Trophoblast cell (in vitro differentiated cells and primary cell): ENCODE measurements around the gene MAP7D1.

Experiments
- DNase-seq, 2 donors: peaks; one replicate each; pipeline ENCODE4 v3.0.0-alpha.2; 2016
- H2AFZ ChIP-seq: 2 replicates; pipeline ENCODE4 v1.6.1; 2013; ENCODE audit warnings: low read length, moderate library complexity, mild to moderate bottlenecking; ENCODE audit not compliant: insufficient read depth, poor library complexity
- H2AK5ac ChIP-seq: 2 replicates; pipeline ENCODE4 v1.6.1; 2013; ENCODE audit warnings: mild to moderate bottlenecking, low read length
- H2BK120ac ChIP-seq: 2 replicates; pipeline ENCODE4 v1.6.1; 2013; ENCODE audit warnings: low read length, mild to moderate bottlenecking, moderate library complexity; ENCODE audit not compliant: insufficient read depth, poor library complexity
- H2BK12ac ChIP-seq: 2 replicates; pipeline ENCODE4 v1.6.1; 2013; ENCODE audit warnings: mild to moderate bottlenecking, low read length, moderate library complexity
- H2BK5ac ChIP-seq: 2 replicates; pipeline ENCODE4 v1.6.1; 2013; ENCODE audit warnings: low read length, low read depth, moderate library complexity, mild to moderate bottlenecking; ENCODE audit not compliant: poor library complexity
- H3K14ac ChIP-seq: 2 replicates; pipeline ENCODE4 v1.6.1; 2013; ENCODE audit warnings: mild to moderate bottlenecking, low read length
- H3K18ac ChIP-seq: 2 replicates; pipeline ENCODE4 v1.6.1; 2013; ENCODE audit warnings: mild to moderate bottlenecking, low read length
- H3K23ac ChIP-seq: 2 replicates; pipeline ENCODE4 v1.6.1; 2013; ENCODE audit warnings: low read length
- H3K27ac ChIP-seq: 2 replicates; pipeline ENCODE4 v1.5.1; 2013; ENCODE audit warnings: low read depth, mild to moderate bottlenecking, inconsistent platforms, low read length, moderate library complexity
- H3K27me3 ChIP-seq: 2 replicates; pipeline ENCODE4 v1.6.1; 2013; ENCODE audit warnings: inconsistent platforms, mild to moderate bottlenecking, low read length, moderate library complexity; ENCODE audit not compliant: insufficient read depth
- H3K36me3 ChIP-seq, 2 experiments: 1 replicate in 1 of 2; 2 replicates in 1 of 2; pipeline ENCODE4 v1.6.1; 2013; ENCODE audit warnings: low read length in 2 of 2, mild to moderate bottlenecking in 2 of 2, moderate library complexity in 1 of 2; ENCODE audit not compliant: insufficient read depth in 2 of 2, control insufficient read depth in 1 of 2
- H3K4ac ChIP-seq: 2 replicates; pipeline ENCODE4 v1.6.1; 2013; ENCODE audit warnings: low read depth, mild to moderate bottlenecking, low read length, moderate library complexity
- H3K4me1 ChIP-seq, 2 experiments: 1 replicate in 1 of 2; 2 replicates in 1 of 2; pipeline ENCODE4 v1.6.1; 2013; ENCODE audit warnings: low read length in 2 of 2, mild to moderate bottlenecking in 2 of 2, moderate library complexity in 1 of 2; ENCODE audit not compliant: insufficient read depth in 2 of 2, control insufficient read depth in 1 of 2
- H3K4me2 ChIP-seq: 2 replicates; pipeline ENCODE4 v1.6.1; 2013; ENCODE audit warnings: inconsistent platforms, mild to moderate bottlenecking, low read length, moderate library complexity
- H3K4me3 ChIP-seq: 2 replicates; pipeline ENCODE4 v1.5.1; 2013; ENCODE audit warnings: mild to moderate bottlenecking, low read depth, low read length, inconsistent platforms
- H3K79me1 ChIP-seq: one replicate; pipeline ENCODE4 v1.6.1; 2013; ENCODE audit warnings: low read length
- H3K79me2 ChIP-seq: 2 replicates; pipeline ENCODE4 v1.6.1; 2013; ENCODE audit warnings: low read length, mild to moderate bottlenecking; ENCODE audit not compliant: control insufficient read depth, insufficient read depth, poor library complexity
- H3K9ac ChIP-seq: 2 replicates; pipeline ENCODE4 v1.6.1; 2013; ENCODE audit warnings: mild to moderate bottlenecking, low read length
- H3K9me3 ChIP-seq: 2 replicates; pipeline ENCODE4 v1.6.1; 2013; ENCODE audit warnings: low read depth, mild to moderate bottlenecking, control low read depth, inconsistent platforms, low read length; ENCODE audit not compliant: insufficient read depth
- H4K12ac ChIP-seq: 2 replicates; pipeline ENCODE4 v1.6.1; 2013; ENCODE audit warnings: low read depth, mild to moderate bottlenecking, low read length, moderate library complexity
- H4K8ac ChIP-seq: 2 replicates; pipeline ENCODE4 v1.6.1; 2013; ENCODE audit warnings: low read depth, mild to moderate bottlenecking, low read length, moderate library complexity
- H4K91ac ChIP-seq: one replicate; pipeline ENCODE4 v1.6.1; 2013; ENCODE audit warnings: low read depth, mild to moderate bottlenecking, low read length, moderate library complexity
- WGBS: extraction: QIAGEN DNeasy Blood & Tissue Kit; methylation state at CpG from one replicate; pipeline ENCODE4 v1.1.7; 2013; ENCODE audit warnings: missing lambda C conversion rate; ENCODE audit not compliant: insufficient read length, insufficient coverage; ENCODE audit errors: extremely low coverage; 5-methylcytosine and 5-hydroxymethylcytosine counted together

MAP7D1 gene

DNA sequence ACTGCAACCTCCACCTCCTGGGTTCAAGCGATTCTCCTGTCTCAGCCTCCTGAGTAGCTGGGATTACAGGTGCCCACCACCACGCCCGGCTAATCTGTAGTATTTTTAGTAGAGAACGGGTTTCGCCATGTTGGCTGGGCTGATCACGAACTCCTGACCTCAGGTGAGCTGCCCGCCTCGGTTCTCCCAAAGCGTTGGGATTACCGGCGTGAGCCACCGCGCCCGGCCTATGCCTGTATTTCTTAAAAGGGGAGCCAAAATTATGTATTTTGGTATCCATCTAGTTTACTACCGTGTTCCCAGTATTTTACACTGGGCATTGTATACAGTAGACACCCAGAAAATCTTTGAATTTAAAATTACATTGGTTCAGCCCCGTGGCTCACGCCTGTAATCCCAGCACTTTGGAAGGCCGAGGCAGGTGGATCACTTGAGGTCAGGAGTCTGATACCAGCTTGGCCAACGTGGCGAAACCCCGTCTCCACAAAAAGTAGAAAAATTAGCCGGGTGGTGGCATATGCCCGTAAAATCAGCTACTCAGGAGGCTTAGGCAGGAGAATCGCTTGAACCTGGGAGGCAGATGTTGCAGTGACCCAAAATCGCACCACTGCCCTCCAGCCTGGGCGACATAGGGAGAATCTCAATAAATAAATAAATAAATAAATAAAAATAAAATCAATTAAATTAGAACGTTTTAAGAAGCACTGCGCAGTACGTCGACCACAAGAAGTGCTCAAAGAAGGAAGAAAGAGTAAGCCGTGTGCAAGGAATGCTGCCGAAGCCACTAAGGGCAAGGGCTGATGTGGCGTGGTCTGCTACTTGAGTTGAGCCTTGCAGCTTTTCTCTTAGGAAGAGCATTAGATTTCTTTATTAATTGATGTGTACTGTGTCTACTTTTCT is 66.8 kb downstream of the MAP7D1 start:
- no peak overlapping the region for H3K9ac ChIP-seq
- peaks cover 13% of the 10 kb centered on the region for H3K79me1 ChIP-seq
- H3K36me3 ChIP-seq = peaks cover 2 to 4% of the 10 kb centered on the region in 2 experiments
- H3K27me3 ChIP-seq = no peaks in the 10 kb centered on the region
- no peak overlapping the region for H4K91ac ChIP-seq
- H3K79me2 ChIP-seq = peaks cover 23% of the 10 kb centered on the region
- peak in 1 of 2 donors; percentile 39 for DNase-seq
- H3K4me2 ChIP-seq = peak overlapping the region; percentile 78
- H3K18ac ChIP-seq = no peak overlapping the region
- no peak overlapping the region for H2AFZ ChIP-seq
- no peak overlapping the region for H3K4me3 ChIP-seq
- no peaks in the 10 kb centered on the region for H3K9me3 ChIP-seq
- no peak overlapping the region for H2BK120ac ChIP-seq
- no peak overlapping the region for H2BK12ac ChIP-seq
- H4K12ac ChIP-seq = no peak overlapping the region
- H3K4me1 ChIP-seq = peaks cover 2 to 9% of the 10 kb centered on the region in 2 experiments
- no peak overlapping the region for H3K23ac ChIP-seq
- H3K27ac ChIP-seq = no peak overlapping the region
- H3K14ac ChIP-seq = no peak overlapping the region
- H3K4ac ChIP-seq = no peak overlapping the region
- H4K8ac ChIP-seq = no peak overlapping the region
- no peak overlapping the region for H2AK5ac ChIP-seq
- no CpG with 5 or more reads among the region's 33 CpGs for WGBS
- H2BK5ac ChIP-seq = no peak overlapping the region

DNA sequence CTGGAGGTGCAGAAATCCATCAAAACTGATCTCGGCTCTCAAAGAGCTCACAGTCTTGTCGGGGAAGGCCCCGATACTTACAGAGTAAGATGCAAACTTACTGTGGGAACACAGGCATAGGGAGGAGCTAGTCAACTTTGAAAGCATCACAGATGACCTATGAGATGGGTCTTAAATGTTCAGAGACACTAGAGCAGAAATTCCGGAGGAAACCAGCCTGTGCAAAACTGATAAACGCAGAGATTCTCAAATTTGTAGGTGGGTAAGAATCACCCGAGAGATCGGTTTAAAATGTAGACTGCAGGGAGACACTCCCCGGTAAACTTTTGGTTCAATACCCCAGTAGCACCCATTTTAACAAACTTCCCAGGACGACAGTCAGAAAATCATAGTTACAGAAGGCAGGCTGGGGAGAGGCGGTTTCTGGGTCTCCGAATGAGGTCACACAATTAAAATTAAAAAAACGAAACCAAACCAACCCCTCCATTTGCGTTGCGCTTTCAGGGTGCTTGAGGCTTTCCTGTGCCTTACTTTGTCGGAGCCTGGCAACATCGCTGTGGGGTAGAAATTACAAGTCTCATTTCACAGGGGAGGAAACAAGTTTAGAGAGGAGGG is 67.5 kb downstream of the MAP7D1 start:
- H3K4me3 ChIP-seq = peak overlapping the region; percentile 66
- H4K8ac ChIP-seq = peak overlapping the region; percentile 91
- H3K4ac ChIP-seq = peak overlapping the region; percentile 43
- no peak overlapping the region for H4K12ac ChIP-seq
- peaks cover 13% of the 10 kb centered on the region for H3K79me1 ChIP-seq
- peak overlapping the region; percentile 84 for H2AFZ ChIP-seq
- H3K9me3 ChIP-seq = no peaks in the 10 kb centered on the region
- H3K23ac ChIP-seq = no peak overlapping the region
- H3K27me3 ChIP-seq = no peaks in the 10 kb centered on the region
- peak overlapping the region; percentile 78 for H3K4me2 ChIP-seq
- peak overlapping the region; percentile 70 for H3K9ac ChIP-seq
- H2BK12ac ChIP-seq = no peak overlapping the region
- H3K36me3 ChIP-seq = peaks cover 8 to 11% of the 10 kb centered on the region in 2 experiments
- no CpG with 5 or more reads among the region's 16 CpGs for WGBS
- peak in 1 of 2 donors; percentile 40 for DNase-seq
- H2BK5ac ChIP-seq = peak overlapping the region; percentile 58
- peaks cover 29% of the 10 kb centered on the region for H3K79me2 ChIP-seq
- peak overlapping the region; percentile 75 for H3K27ac ChIP-seq
- no peak overlapping the region for H2AK5ac ChIP-seq
- H3K14ac ChIP-seq = peak overlapping the region; percentile 72
- H4K91ac ChIP-seq = peak overlapping the region; percentile 72
- peaks cover 2 to 9% of the 10 kb centered on the region in 2 experiments for H3K4me1 ChIP-seq
- peak overlapping the region; percentile 56 for H2BK120ac ChIP-seq
- H3K18ac ChIP-seq = no peak overlapping the region

- H2BK5ac ChIP-seq = peak within 1 kb of the TSS; percentile 86
- H3K4me3 ChIP-seq = peak within 1 kb of the TSS; percentile 81
- peak within 1 kb of the TSS; percentile 99 for H3K4ac ChIP-seq
- peak within 1 kb of the TSS; percentile 84 for H2AFZ ChIP-seq
- H2BK12ac ChIP-seq = peak within 1 kb of the TSS; percentile 23
- peak within 1 kb of the TSS; percentile 72 for H3K14ac ChIP-seq
- H3K23ac ChIP-seq = no peak within 1 kb of the TSS
- H4K8ac ChIP-seq = peak within 1 kb of the TSS; percentile 91
- no peaks in the 10 kb centered on the region for H3K9me3 ChIP-seq
- no peaks in the 10 kb centered on the region for H3K27me3 ChIP-seq
- DNase-seq = peak; percentile 100
- peak within 1 kb of the TSS; percentile 87 for H3K9ac ChIP-seq
- H4K91ac ChIP-seq = peak within 1 kb of the TSS; percentile 76
- WGBS = no CpG with 5 or more reads among the region's 45 CpGs
- H3K79me2 ChIP-seq = peaks cover 32% of the 10 kb centered on the region
- peaks cover 12 to 16% of the 10 kb centered on the region in 2 experiments for H3K36me3 ChIP-seq
- peak within 1 kb of the TSS; percentile 90 for H4K12ac ChIP-seq
- H2AK5ac ChIP-seq = peak within 1 kb of the TSS; percentile 18
- peak within 1 kb of the TSS; percentile 88 for H3K4me2 ChIP-seq
- peak within 1 kb of the TSS; percentile 36 for H3K18ac ChIP-seq
- peaks cover 2 to 9% of the 10 kb centered on the region in 2 experiments for H3K4me1 ChIP-seq
- H3K79me1 ChIP-seq = peaks cover 13% of the 10 kb centered on the region
- peak within 1 kb of the TSS; percentile 90 for H3K27ac ChIP-seq
- H2BK120ac ChIP-seq = peak within 1 kb of the TSS; percentile 56
Measured at GRCh38 chr1:36223996-36224536, 68.1 kb downstream of the MAP7D1 start, which contains the start of gene THRAP3. THRAP3 (plus strand) TSS chr1:36224443; CDS start chr1:36282564, 58,121 bp downstream.

DNA sequence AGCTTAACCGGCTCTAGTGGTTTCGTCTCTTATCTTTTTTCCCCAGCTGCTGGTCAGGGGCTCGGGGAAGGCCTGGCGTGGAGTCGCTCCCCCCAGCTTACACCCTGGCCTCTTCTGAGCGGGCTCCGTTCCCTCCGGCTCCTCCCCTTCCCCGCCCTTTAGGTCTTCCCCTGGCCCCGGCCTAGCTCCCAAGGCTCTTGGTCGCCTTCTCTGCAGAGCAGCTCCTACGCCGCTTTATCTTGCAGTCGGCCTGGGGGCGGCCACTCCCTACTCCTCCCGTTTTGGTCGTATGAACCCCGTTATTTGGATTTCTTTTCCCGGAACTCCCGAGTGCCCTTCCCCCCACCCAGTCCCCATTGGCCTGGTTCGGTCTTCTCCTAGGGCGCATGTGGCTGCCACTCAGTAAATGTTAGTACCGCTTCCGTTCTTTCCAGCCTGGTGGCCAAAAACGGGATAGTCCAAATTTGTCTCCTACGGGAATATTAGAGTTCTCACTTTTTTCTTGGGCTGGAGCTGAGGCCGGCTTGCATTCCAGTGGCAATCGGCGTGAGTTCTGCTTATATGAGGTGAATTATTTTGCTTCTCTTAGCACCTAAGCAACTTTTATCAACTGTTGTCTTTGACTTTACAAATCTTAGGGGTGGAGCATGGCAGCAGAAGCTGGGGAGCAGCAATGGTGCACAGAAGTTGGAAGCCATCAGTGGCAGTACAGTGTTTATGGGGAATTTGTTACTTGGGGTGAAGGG is 68.8 kb downstream of the MAP7D1 start:
- Histone ChIP-seq H3K27ac (peak overlapping the region; percentile 90), H4K12ac (peak overlapping the region; percentile 90), H3K14ac (peak overlapping the region; percentile 25), H3K4me2 (peak overlapping the region; percentile 88), H3K4me1 (peaks cover 2 to 9% of the 10 kb centered on the region in 2 experiments), H3K9ac (peak overlapping the region; percentile 87), H3K4me3 (peak overlapping the region; percentile 81), H3K18ac (peak overlapping the region; percentile 36), H3K23ac (no peak overlapping the region), H2BK5ac (peak overlapping the region; percentile 86), H2BK12ac (peak overlapping the region; percentile 23), H3K4ac (peak overlapping the region; percentile 99), H3K36me3 (peaks cover 13 to 16% of the 10 kb centered on the region in 2 experiments), H2BK120ac (peak overlapping the region; percentile 28), H2AK5ac (peak overlapping the region; percentile 18), H2AFZ (peak overlapping the region; percentile 8), H4K91ac (peak overlapping the region; percentile 76), H4K8ac (peak overlapping the region; percentile 85), H3K79me2 (peaks cover 32% of the 10 kb centered on the region), H3K9me3 (no peaks in the 10 kb centered on the region), H3K27me3 (no peaks in the 10 kb centered on the region), H3K79me1 (peaks cover 13% of the 10 kb centered on the region)
- DNase-seq = peak; percentile 80 to 91
- no CpG with 5 or more reads among the region's 29 CpGs for WGBS
